ENCODE data around the gene TMEM218.

The TMEM218 gene

DNA sequence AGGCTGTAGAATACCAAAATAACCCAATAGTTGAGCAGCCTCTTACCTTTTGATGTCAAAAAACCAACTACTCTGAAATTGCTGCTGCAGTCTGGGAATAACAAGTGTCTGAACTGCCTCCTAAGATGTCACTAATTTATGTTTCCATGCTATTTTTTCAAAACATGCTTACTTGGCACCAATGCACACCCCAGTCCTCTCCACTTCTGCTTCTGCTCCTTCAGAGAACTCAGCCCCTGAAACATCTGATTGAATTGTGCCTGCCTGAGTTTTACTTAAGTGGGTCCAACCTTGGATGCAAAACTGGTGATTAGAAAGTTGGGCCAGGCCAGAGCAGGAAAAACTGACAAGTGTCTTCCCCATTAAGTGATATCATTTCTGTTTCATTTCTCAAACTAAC is 24.6 kb upstream of the TMEM218 start:
- Histone ChIP-seq H3K9me3 (no peaks in the 10 kb centered on the region), H3K4me3 (ENCODE audit: low read depth, low read length) (no peak overlapping the region), H3K4me1 (no peaks in the 10 kb centered on the region), H3K36me3 (no peaks in the 10 kb centered on the region), H3K27me3 (peaks cover 18% of the 10 kb centered on the region)
- DNase-seq: no peak
- TF ChIP-seq, protein P1, sequence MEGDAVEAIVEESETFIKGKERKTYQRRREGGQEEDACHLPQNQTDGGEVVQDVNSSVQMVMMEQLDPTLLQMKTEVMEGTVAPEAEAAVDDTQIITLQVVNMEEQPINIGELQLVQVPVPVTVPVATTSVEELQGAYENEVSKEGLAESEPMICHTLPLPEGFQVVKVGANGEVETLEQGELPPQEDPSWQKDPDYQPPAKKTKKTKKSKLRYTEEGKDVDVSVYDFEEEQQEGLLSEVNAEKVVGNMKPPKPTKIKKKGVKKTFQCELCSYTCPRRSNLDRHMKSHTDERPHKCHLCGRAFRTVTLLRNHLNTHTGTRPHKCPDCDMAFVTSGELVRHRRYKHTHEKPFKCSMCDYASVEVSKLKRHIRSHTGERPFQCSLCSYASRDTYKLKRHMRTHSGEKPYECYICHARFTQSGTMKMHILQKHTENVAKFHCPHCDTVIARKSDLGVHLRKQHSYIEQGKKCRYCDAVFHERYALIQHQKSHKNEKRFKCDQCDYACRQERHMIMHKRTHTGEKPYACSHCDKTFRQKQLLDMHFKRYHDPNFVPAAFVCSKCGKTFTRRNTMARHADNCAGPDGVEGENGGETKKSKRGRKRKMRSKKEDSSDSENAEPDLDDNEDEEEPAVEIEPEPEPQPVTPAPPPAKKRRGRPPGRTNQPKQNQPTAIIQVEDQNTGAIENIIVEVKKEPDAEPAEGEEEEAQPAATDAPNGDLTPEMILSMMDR (IDR thresholded peaks at IDR 0.05; ENCODE audit: low read depth, low read length): no peak

- Histone ChIP-seq H3K4me1 (no peaks in the 10 kb centered on the region), H3K4me3 (ENCODE audit: low read depth, low read length) (no peak overlapping the region), H3K36me3 (no peaks in the 10 kb centered on the region), H3K9me3 (no peaks in the 10 kb centered on the region), H3K27me3 (peaks cover 35% of the 10 kb centered on the region)
- TF ChIP-seq, protein P1 (IDR thresholded peaks at IDR 0.05; ENCODE audit: low read depth, low read length): no peak
- no peak for DNase-seq
These were observed 21.2 kb upstream of the TMEM218 start for GRCh38 chr11:125132596-125132995.

- no peaks in the 10 kb centered on the region for H3K4me1 ChIP-seq
- H3K4me3 ChIP-seq (ENCODE audit: low read depth, low read length): no peak overlapping the region
- peaks cover 39% of the 10 kb centered on the region for H3K27me3 ChIP-seq
- no peaks in the 10 kb centered on the region for H3K36me3 ChIP-seq
- DNase-seq: no peak
- TF ChIP-seq, protein P1 (IDR thresholded peaks at IDR 0.05; ENCODE audit: low read depth, low read length): no peak
- H3K9me3 ChIP-seq: no peaks in the 10 kb centered on the region
These were observed 20.6 kb upstream of the TMEM218 start for GRCh38 chr11:125132071-125132470.

GRCh38 chr11:125129316-125129993 is 18.0 kb upstream of the TMEM218 start:
- no peaks in the 10 kb centered on the region for H3K36me3 ChIP-seq
- no peak for DNase-seq
- H3K27me3 ChIP-seq: peaks cover 39% of the 10 kb centered on the region
- H3K4me1 ChIP-seq: no peaks in the 10 kb centered on the region
- TF ChIP-seq, protein P1 (IDR thresholded peaks at IDR 0.05; ENCODE audit: low read depth, low read length): no peak
- no peak overlapping the region for H3K4me3 ChIP-seq (ENCODE audit: low read depth, low read length)
- H3K9me3 ChIP-seq: no peaks in the 10 kb centered on the region

DNA sequence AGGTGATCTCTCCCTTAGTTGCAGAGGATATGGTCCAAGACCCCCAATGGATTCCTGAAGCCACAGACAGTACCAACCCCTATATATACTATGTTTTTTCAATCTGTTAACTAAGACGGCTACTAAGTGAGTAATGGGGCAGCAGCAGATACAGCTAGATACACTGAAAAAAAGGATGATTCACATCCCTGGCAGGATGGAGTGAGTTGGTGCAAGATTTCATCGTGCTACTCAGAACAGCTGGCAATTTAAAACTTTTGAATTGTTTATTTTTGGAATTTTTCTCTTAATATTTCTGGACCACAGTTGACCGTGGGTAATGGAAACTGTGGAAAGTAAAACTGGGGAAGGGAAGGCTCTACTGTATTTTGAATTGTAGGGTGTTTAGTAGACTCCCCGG is 17.0 kb upstream of the TMEM218 start:
- Histone ChIP-seq H3K9me3 (peaks cover 6% of the 10 kb centered on the region), H3K36me3 (no peaks in the 10 kb centered on the region), H3K27me3 (peaks cover 32% of the 10 kb centered on the region), H3K4me1 (peaks cover 4% of the 10 kb centered on the region; the same call in 1 of the 2 replicates), H3K4me3 (ENCODE audit: low read depth, low read length) (no peak overlapping the region)
- TF ChIP-seq, protein P1 (IDR thresholded peaks at IDR 0.05; ENCODE audit: low read depth, low read length): no peak
- DNase-seq: no peak

DNA sequence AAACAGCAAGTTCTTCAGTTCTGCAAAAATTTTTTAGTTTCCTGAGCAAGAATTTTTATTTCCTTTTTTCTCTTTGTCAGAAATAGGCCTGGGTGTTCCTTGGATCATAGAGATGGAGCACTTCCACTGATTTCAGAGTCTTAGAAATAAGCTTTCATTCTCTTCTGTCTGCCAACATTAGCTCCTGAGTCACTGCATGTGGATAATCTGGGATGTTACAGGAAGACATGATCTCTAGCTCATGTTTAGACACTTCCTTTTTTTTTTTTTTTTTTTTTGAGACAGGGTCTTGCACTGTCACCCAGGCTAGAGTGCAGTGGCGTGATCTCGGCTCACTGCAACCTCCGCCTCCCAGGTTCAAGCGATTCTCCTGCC is 13.2 kb upstream of the TMEM218 start:
- peaks cover 29% of the 10 kb centered on the region for H3K27me3 ChIP-seq
- peaks cover 4% of the 10 kb centered on the region; the same call in 1 of the 2 replicates for H3K4me1 ChIP-seq
- peaks cover 6% of the 10 kb centered on the region for H3K9me3 ChIP-seq
- TF ChIP-seq, protein P1 (IDR thresholded peaks at IDR 0.05; ENCODE audit: low read depth, low read length): no peak
- H3K4me3 ChIP-seq (ENCODE audit: low read depth, low read length): peak overlapping the region; percentile 8; the same call in 1 of the 2 replicates
- H3K36me3 ChIP-seq: no peaks in the 10 kb centered on the region
- DNase-seq: no peak
